ENCODE measurements around the gene DAZAP1. TPM values are rescaled to one million over a fixed set of nuclear protein-coding genes. Genes with fewer than 3 reads are reported as not detected.

The DAZAP1 gene
- polyA plus RNA-seq, 1 donor (not counting 4 experiments of a cell fraction or from before 2014, with no cell fraction given): 99.2 TPM

DNA sequence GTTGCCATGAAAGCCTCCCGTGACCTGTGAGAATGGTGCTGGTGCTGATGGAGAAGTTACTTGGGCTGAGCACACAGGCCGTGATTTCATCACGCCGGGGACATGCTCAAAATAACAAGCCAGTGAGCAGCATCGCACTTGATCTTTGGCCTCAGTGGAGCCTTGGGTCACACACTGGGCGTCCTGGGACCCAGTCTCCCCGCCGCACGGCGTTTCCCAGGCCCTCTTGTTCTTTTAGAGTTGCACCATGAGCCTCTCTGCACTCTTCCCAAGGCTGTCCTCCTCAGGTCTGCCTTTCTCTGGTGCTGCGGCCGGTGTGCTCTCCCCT is 33.2 kb upstream of the DAZAP1 start:
- TF ChIP-seq, protein P1, sequence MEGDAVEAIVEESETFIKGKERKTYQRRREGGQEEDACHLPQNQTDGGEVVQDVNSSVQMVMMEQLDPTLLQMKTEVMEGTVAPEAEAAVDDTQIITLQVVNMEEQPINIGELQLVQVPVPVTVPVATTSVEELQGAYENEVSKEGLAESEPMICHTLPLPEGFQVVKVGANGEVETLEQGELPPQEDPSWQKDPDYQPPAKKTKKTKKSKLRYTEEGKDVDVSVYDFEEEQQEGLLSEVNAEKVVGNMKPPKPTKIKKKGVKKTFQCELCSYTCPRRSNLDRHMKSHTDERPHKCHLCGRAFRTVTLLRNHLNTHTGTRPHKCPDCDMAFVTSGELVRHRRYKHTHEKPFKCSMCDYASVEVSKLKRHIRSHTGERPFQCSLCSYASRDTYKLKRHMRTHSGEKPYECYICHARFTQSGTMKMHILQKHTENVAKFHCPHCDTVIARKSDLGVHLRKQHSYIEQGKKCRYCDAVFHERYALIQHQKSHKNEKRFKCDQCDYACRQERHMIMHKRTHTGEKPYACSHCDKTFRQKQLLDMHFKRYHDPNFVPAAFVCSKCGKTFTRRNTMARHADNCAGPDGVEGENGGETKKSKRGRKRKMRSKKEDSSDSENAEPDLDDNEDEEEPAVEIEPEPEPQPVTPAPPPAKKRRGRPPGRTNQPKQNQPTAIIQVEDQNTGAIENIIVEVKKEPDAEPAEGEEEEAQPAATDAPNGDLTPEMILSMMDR (optimal IDR thresholded peaks at IDR 0.05 in 1 of 3, IDR thresholded peaks at IDR 0.05 in 1 of 3, conservative IDR thresholded peaks at IDR 0.05 in 1 of 3; ENCODE audit: extremely low read depth in 1 of 3, insufficient read depth in 2 of 3, low read length in 3 of 3): no peak
- no peak for TF ChIP-seq EZH2 (IDR thresholded peaks at IDR 0.05; ENCODE audit: low read length)
- no peaks in the 10 kb centered on the region for H3K9me3 ChIP-seq (ENCODE audit: control insufficient read depth, low read depth, low read length)
- no peaks in the 10 kb centered on the region for H3K9me1 ChIP-seq (ENCODE audit: control insufficient read depth, extremely low read depth, insufficient read depth, low read length)
- H3K27ac ChIP-seq (ENCODE audit: control insufficient read depth, insufficient read depth, low read length): no peak overlapping the region
- dilution Hi-C loops (cut with MboI; ENCODE audit: extremely low pct_ligation_motif_present, low sequenced_read_pairs): no loop called here
- H4K20me1 ChIP-seq (ENCODE audit: control insufficient read depth, extremely low read depth, insufficient read depth, low read length): no peaks in the 10 kb centered on the region
- no peak overlapping the region for H3K4me3 ChIP-seq (ENCODE audit: control insufficient read depth in 2 of 3, extremely low read depth in 1 of 3, insufficient read depth in 2 of 3, low read depth in 1 of 3, low read length in 3 of 3)
- FAIRE-seq (no peak), DNase-seq (ENCODE audit: low read depth, low spot score) (no peak)
- H3K4me2 ChIP-seq (ENCODE audit: control insufficient read depth, extremely low read depth, insufficient read depth, low read depth, low read length): no peak overlapping the region
- H2AFZ ChIP-seq (ENCODE audit: control insufficient read depth, low read length): no peak overlapping the region
- H3K79me2 ChIP-seq (ENCODE audit: control insufficient read depth, insufficient read depth, low read length): no peaks in the 10 kb centered on the region
- H3K27me3 ChIP-seq (ENCODE audit: control insufficient read depth, extremely low read depth, insufficient read depth, low read length): no peaks in the 10 kb centered on the region
- H3K36me3 ChIP-seq (ENCODE audit: control insufficient read depth in 2 of 2, extremely low read depth in 1 of 2, insufficient read depth in 2 of 2, low read length in 2 of 2): peaks cover 8 to 10% of the 10 kb centered on the region in 2 experiments
- H3K4me1 ChIP-seq (ENCODE audit: control insufficient read depth, extremely low read depth, insufficient read depth, low read length): no peaks in the 10 kb centered on the region
- H3K9ac ChIP-seq (ENCODE audit: control insufficient read depth, extremely low read depth, insufficient read depth, low read length): no peak overlapping the region

- Histone ChIP-seq H3K9me1 (ENCODE audit: control insufficient read depth, extremely low read depth, insufficient read depth, low read length) (no peaks in the 10 kb centered on the region), H3K4me3 (ENCODE audit: control insufficient read depth in 2 of 3, extremely low read depth in 1 of 3, insufficient read depth in 2 of 3, low read depth in 1 of 3, low read length in 3 of 3) (no peak overlapping the region), H3K9ac (ENCODE audit: control insufficient read depth, extremely low read depth, insufficient read depth, low read length) (no peak overlapping the region), H3K27me3 (ENCODE audit: control insufficient read depth, extremely low read depth, insufficient read depth, low read length) (no peaks in the 10 kb centered on the region), H3K79me2 (ENCODE audit: control insufficient read depth, insufficient read depth, low read length) (no peaks in the 10 kb centered on the region), H3K9me3 (ENCODE audit: control insufficient read depth, low read depth, low read length) (no peaks in the 10 kb centered on the region), H3K36me3 (ENCODE audit: control insufficient read depth in 2 of 2, extremely low read depth in 1 of 2, insufficient read depth in 2 of 2, low read length in 2 of 2) (peaks cover 5 to 6% of the 10 kb centered on the region in 2 experiments), H3K4me1 (ENCODE audit: control insufficient read depth, extremely low read depth, insufficient read depth, low read length) (no peaks in the 10 kb centered on the region), H3K27ac (ENCODE audit: control insufficient read depth, insufficient read depth, low read length) (no peak overlapping the region), H4K20me1 (ENCODE audit: control insufficient read depth, extremely low read depth, insufficient read depth, low read length) (no peaks in the 10 kb centered on the region), H2AFZ (ENCODE audit: control insufficient read depth, low read length) (no peak overlapping the region), H3K4me2 (ENCODE audit: control insufficient read depth, extremely low read depth, insufficient read depth, low read depth, low read length) (no peak overlapping the region)
- FAIRE-seq: no peak
- TF ChIP-seq, protein P1 (optimal IDR thresholded peaks at IDR 0.05 in 1 of 3, IDR thresholded peaks at IDR 0.05 in 1 of 3, conservative IDR thresholded peaks at IDR 0.05 in 1 of 3; ENCODE audit: extremely low read depth in 1 of 3, insufficient read depth in 2 of 3, low read length in 3 of 3): no peak
- no peak for TF ChIP-seq EZH2 (IDR thresholded peaks at IDR 0.05; ENCODE audit: low read length)
- DNase-seq (ENCODE audit: low read depth, low spot score): no peak
- dilution Hi-C loops (cut with MboI; ENCODE audit: extremely low pct_ligation_motif_present, low sequenced_read_pairs): no loop called here
Observed at GRCh38 chr19:1376415-1376805, 31.0 kb upstream of the DAZAP1 start.

Data from keratinocyte (primary cell).